ENCODE data around the gene MELK.

- TF ChIP-seq CTCF (conservative IDR thresholded peaks at IDR 0.05; ENCODE audit: low read depth, low read length) (no peak), EZH2 (IDR thresholded peaks at IDR 0.05; ENCODE audit: borderline replicate concordance, low read depth, low read length, poor library complexity, severe bottlenecking) (no peak)
Measured at GRCh38 chr9:36532353-36532752, 40.3 kb upstream of the MELK start.
